Measurements from ENCODE around the gene TM4SF5. TPM values are rescaled to one million over a fixed set of nuclear protein-coding genes. Genes with fewer than 3 reads are reported as not detected.

The TM4SF5 gene
- total and polyA plus RNA-seq, 10 of the 15 experiments (the other 5 are each of a cell fraction or from before 2014, with no cell fraction given): 0.40 TPM; not detected in 9

DNA sequence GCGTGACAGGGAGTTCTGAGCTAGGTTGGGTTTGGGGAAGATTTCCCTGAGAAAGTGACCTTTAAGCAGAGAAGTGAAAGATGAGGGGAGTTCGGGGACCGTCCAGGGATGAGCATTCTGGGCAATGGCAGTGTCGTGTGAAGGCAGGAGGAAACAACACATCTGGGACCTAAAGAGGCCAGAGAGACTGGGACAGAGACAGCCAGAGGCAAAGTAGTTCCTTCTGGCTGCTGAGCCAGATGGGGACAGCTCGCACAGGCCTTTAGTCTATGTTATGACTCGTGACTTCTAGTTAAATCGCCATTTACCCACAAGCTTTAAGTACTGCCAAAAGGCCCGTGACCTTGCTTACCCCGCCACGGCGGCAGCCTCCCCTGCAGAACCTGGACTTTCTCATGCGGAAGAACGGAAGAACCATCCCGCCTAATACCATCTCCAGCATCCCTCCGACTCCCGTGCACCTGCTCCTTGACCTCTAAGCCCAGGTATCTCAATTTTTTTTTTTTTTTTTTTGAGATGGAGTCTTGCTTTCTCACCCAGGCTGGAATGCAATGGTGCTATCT, 48.9 kb upstream of the TM4SF5 start (continued):
- TF ChIP-seq, protein P1, sequence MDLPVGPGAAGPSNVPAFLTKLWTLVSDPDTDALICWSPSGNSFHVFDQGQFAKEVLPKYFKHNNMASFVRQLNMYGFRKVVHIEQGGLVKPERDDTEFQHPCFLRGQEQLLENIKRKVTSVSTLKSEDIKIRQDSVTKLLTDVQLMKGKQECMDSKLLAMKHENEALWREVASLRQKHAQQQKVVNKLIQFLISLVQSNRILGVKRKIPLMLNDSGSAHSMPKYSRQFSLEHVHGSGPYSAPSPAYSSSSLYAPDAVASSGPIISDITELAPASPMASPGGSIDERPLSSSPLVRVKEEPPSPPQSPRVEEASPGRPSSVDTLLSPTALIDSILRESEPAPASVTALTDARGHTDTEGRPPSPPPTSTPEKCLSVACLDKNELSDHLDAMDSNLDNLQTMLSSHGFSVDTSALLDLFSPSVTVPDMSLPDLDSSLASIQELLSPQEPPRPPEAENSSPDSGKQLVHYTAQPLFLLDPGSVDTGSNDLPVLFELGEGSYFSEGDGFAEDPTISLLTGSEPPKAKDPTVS (IDR thresholded peaks at IDR 0.05; ENCODE audit: low read depth, low read length): no peak
- TF ChIP-seq JUNB (IDR thresholded peaks at IDR 0.05) (no peak), ZNF24 (IDR thresholded peaks at IDR 0.05) (no peak), ZNF274 (IDR thresholded peaks at IDR 0.05; ENCODE audit: insufficient read depth, insufficient read length) (no peak), ZNF622 (IDR thresholded peaks at IDR 0.05) (no peak), SMAD5 (IDR thresholded peaks at IDR 0.05; ENCODE audit: low read depth) (no peak), FOXK2 (IDR thresholded peaks at IDR 0.05) (no peak), KAT2A (conservative IDR thresholded peaks at IDR 0.05; ENCODE audit: control insufficient read depth, low read depth, low read length) (no peak), IKZF1 (conservative IDR thresholded peaks at IDR 0.05) (no peak)
- TF ChIP-seq, protein P2, sequence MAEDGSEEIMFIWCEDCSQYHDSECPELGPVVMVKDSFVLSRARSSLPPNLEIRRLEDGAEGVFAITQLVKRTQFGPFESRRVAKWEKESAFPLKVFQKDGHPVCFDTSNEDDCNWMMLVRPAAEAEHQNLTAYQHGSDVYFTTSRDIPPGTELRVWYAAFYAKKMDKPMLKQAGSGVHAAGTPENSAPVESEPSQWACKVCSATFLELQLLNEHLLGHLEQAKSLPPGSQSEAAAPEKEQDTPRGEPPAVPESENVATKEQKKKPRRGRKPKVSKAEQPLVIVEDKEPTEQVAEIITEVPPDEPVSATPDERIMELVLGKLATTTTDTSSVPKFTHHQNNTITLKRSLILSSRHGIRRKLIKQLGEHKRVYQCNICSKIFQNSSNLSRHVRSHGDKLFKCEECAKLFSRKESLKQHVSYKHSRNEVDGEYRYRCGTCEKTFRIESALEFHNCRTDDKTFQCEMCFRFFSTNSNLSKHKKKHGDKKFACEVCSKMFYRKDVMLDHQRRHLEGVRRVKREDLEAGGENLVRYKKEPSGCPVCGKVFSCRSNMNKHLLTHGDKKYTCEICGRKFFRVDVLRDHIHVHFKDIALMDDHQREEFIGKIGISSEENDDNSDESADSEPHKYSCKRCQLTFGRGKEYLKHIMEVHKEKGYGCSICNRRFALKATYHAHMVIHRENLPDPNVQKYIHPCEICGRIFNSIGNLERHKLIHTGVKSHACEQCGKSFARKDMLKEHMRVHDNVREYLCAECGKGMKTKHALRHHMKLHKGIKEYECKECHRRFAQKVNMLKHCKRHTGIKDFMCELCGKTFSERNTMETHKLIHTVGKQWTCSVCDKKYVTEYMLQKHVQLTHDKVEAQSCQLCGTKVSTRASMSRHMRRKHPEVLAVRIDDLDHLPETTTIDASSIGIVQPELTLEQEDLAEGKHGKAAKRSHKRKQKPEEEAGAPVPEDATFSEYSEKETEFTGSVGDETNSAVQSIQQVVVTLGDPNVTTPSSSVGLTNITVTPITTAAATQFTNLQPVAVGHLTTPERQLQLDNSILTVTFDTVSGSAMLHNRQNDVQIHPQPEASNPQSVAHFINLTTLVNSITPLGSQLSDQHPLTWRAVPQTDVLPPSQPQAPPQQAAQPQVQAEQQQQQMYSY (CRISPR knock-in tag; IDR thresholded peaks at IDR 0.05): no peak

Measured in GM12878 (cell line).